Cerebellar nuclear complex (tissue), 1 donor: ENCODE measurements around the gene LMO4.

ENCODE experiments used
- DNase-seq, 2 experiments: peaks; one replicate each; lab custom pipeline; 2025; lab: John Stamatoyannopoulos, UW

The LMO4 gene

DNA sequence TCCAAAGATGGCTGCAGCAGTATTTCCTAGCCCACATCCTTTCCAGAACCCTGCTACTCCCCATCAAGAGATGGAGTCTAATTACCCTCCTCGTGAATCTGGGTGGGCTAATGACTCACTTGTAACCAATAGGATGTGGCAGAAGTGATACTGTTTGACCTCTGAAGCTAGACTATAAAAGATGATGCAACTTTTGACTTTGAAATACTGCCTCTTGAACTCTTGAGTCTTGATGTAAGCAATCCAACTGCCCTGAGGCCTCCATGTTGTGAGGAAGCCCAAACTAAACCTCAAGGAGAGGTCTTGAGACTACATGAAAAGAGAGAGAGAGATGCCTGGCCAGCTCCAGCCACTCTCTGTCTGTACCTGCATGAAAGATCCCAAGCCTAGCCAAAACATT lies 29.5 kb downstream of the LMO4 start:
- no peak for DNase-seq

DNA sequence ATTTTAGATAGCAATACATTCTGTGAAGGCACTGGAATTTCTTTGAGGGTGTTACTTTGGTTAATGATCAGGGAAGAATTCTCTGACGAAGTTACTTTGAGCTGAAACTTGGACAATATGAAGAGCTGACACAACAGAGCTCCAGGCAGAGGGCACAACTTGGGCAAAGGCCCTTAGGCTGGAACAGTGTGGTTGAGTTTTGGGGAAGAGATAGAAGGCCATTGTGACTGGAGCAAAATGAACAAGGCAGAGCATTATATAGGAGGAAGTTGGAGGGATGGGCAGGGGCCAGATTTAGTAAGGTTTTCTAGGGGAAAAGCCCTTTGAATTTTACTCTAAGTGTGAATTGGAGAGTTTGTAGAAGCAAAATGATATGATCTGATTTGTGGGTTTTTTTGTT lies 30.9 kb downstream of the LMO4 start:
- DNase-seq = no peak

DNA sequence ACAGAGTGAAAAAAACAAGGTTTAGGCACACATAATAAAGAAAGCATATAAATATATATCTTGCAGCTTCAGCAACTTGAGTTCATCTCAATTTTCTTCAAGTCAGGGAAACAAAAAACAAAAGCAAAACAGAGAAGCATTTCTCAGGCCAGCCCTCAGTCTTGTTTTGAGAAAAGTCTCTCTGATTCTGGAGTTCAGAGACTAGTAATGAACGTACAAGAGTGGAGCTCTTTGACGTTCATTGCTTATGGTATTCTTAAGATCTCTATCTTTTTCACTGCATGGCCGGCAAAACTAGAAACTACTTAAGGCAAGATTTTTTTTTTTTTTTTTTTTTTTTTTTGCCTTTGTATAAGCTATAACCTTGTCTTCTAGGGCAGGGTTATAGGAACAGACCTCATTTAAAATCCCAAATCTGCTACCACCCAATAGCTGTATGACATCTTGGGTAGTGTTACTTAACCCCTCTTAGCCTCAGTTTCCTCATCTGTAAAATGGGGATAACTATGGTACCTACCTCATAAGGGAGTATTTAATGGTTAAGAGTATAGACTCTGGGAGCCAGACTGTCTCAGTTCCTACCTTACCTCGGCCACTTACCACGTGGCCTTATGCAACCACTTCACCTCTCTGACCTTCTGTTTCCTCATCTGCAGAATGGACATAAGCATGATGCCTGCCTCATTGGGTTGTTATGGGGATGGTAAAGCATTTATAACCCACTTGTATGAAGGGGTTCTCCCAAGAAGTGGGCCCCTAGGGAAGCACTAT lies 33.6 kb downstream of the LMO4 start:
- no peak for DNase-seq

DNA sequence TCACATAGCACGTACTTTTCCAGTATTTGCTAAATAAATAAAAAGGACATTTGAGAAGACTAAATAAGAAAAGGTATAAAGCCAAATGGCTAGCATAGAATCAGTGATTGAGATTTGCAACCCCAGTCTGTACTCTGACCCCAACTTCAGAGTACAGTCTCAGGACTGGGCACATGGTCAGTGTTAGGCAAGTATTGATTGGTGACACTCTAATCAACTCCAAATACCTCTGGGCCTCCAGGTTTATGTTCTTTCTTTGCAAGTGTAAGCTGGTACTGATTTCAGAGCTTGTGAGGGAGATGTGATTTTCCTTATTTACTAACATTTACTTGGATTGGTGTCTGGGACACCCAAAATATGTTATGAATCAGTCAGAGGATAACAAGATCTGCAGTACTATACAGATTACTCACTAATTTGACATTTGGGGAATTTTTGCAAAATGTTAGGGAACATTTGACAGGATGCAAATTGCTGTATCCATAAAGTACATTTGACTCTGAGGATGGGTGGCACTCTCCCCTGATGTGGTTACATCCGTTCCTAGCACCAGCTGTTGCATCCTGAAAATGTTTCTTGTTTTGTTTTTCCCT lies 34.2 kb downstream of the LMO4 start:
- no peak for DNase-seq

DNA sequence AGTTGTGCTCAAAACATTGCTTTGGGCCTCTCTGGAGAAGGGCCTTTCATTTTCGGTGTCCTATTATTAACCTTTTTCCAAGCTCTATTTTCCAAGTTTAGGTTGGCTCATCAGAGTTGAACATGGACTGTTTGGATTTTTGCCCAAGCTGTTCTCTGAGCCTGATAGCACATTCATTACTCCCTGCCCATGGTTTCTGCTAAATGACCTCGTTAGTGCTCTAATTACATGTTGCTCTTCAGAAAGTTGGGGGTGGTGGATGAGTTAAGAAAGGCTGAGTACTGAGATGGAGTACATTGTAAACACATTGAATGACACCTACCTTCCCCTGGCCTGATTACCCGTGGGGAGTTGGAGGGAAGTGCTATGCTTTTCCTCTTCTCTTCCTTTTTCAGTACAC lies 38.9 kb downstream of the LMO4 start:
- no peak for DNase-seq

DNA sequence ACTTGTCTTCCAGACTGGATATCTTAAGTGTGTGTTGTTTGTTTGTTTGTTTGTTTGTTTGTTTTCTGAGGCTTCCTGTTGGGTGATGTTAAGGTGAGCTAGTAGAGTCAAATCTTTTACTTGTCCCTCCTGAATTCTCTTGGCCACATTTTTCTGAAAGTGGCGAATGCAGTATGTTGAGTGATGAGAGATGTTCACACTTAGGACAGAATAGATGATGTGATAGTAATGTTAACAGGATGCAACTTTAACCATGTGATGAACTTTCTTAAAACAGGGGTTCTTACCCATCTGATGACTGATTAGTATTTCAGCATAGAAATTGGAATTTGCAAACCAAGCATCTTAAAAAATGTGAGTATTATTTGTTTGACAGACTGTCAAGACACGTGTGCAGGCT lies 40.2 kb downstream of the LMO4 start:
- DNase-seq = no peak

DNA sequence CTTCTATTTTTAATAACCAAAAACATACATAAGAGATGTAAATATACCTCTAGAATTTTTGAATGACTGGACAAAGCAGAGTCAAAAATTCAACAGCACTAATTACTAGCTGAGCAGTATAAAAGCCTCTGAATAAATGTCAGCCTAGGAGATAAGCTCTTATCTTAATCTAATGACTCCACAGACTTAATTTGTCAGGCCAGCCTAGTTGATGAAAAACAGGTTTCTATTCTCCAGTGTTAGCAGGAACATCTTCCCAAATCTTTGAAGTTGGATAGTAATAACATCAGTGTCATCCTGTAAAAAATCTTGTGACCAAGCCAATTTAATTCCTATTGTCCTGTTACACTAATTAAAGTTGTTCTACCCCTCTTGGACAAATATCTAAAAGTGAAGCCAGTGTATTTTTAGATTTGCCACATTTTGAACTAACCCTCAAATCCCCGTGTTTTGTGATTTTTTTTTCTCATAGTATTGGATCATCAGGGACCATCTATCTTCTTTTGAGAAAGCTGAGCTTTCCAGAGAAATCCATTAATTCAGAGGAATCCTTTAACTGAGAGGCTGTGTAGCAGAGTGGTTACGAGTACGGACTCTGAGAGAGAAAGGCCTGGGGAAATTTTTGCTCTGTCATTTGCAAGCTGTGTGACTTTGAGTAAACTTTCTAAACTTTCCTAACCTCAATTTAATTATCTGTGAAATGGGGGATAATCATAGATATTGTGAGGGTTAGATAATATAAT lies 41.2 kb downstream of the LMO4 start:
- no peak for DNase-seq

DNA sequence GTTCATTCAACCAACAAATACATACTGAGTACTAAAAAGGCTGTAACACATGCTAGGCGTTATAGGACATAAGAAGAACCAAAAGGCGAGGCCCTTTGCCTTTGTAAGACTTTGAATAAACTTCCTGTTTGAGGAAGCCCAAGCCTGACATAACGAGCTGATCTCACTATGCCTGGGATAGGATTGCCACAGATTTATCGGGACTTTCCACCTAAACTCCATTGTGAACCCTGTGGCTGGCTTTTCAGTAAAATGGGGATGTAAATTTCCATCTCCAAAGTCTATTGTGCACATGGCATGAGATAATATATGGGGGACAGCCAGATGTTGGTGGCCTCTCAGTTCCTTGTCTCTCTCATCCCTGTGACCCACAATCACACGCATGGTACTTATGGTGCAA lies 41.9 kb downstream of the LMO4 start:
- no peak for DNase-seq

DNA sequence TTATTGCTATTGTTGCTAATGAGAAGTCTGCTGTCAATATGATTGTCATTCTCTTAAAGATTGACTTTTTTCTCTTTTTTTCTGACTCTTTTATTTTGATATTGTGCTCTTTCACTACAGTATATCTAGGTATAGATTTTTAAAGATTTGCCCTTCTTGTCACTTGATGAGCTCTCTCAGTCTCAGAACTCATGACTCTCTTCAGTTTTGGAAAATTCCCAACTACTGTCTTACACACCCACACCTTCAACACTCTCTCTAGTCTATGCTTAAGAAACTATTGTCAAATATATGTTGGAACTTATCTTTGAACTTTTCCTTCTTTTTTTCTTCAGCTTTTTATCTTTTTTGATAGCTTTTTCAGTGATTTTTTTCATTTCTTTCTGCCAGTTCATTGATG lies 50.6 kb downstream of the LMO4 start:
- no peak for DNase-seq

DNA sequence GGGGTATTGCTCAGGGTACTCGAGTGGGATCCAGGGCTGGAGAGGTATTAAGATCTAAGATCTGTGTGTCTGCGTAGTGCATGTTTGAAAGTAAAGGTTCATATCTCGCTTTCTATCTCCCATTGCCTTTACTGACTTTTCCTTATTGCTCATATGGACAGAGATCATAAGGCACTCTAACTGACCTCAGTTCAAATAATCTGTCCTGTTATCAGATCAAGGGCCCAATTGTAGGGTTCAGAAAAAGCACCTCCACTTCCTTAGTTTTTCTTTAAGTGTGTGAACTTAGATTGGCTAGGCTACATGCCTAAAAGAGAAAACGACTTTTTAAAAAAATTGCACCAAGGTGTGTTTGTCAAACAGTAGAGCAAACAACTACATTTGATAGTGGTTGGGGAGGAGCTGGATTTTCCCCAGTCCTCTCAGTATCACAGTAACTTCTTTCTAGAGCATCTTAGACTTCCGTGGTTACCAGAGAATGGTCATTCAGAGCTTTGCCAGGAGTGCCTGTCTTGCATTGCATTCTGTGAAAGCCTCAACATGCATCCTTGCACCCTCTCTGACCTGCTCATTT lies 57.6 kb downstream of the LMO4 start:
- DNase-seq = no peak

DNA sequence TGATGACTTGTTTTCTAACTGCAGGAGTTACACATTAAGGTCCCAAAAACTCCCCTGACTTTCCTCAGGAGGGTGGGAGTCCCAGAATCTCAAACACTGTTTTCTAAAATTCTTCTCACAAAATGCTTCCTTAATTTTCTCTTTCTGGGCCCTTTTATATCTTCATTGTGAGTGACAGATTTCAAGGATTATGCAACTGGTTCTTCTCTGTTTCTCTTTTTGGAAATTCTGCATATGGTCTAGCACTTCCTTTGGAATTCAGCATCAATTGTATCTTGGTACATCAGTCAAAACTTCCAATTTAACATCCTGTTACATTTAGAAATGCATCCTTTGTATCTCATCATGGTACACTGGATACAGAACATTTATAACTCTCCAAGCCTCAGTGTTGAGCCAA lies 59.7 kb downstream of the LMO4 start:
- DNase-seq = no peak

DNA sequence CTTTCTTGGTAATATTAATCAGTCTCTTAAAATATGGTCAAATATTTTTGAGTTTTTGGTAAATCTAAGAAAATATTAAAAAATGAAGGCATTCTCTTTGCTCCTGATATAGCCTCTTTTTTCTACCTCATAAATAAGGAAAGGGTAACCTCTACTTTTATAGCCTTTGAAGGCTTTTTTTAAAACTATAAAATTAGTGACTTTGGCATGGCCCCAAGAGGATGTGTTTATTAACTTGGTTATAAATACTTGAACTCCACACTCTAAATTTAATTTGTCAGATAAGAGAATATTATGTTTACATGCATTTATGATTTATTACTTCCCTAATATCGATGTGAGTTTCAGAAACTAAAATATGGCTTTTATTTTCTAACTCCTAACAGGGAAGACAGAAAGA lies 60.3 kb downstream of the LMO4 start:
- DNase-seq = no peak

DNA sequence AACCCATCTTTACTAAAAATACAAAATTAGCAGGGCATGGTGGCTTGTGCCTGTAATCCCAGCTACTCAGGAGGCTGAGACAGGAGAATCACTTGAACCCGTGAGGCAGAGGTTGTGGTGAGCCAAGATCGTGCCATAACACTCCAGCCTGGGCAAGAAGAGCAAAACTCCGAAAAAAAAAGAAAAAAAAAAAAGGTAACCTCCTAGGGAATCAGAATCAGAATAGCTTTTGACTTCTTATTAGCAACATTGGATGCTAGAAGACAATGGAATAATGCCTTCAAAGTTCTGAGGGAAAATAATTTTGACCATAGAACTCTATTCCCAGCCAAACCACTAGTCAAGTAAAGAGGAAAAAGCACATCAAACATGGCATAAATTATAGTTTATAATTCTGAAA lies 60.9 kb downstream of the LMO4 start:
- no peak for DNase-seq

DNA sequence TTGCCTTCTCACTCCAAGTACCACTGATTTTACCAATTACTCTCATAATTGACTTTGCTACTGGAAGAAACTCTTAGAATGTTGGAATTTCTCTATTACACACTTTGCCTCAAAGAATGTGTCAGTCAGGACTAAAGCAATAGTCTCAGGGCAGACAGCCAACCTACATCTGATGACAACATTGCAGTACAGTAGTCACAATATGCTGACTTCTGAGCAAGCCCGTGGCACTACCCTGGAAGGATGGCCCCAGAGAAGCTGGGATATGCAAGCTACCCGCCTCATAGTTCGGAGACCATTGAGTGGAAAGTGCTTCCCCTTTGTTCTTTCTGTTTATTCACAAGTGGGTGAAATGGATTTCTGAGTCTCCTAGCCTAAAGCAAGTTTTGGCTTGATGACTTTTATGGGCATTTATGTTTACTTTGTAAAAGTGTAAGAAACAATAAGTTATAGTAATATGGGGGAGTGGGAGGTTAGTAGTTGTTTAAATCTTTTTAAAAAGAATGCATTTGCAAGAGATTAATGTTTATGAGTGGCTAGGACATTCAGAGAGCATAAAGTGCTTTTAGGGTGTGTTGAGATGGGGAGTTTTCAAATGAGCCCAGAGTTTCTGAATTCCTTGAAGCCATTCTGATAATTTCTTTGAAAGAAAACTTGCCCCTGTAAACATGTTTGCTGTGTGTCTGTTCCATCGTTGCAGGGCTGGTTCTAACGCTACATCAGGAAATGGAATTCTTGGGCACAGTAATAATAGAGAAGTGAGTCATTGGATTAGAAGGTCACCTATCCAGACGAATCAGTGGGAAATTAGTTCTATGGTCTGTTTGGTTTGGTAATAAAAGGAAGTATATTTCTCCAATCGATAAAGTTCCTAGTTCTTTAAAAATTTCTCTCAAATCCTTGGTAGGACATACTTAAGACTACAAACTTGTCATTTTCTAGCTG lies 63.8 kb downstream of the LMO4 start:
- no peak for DNase-seq

DNA sequence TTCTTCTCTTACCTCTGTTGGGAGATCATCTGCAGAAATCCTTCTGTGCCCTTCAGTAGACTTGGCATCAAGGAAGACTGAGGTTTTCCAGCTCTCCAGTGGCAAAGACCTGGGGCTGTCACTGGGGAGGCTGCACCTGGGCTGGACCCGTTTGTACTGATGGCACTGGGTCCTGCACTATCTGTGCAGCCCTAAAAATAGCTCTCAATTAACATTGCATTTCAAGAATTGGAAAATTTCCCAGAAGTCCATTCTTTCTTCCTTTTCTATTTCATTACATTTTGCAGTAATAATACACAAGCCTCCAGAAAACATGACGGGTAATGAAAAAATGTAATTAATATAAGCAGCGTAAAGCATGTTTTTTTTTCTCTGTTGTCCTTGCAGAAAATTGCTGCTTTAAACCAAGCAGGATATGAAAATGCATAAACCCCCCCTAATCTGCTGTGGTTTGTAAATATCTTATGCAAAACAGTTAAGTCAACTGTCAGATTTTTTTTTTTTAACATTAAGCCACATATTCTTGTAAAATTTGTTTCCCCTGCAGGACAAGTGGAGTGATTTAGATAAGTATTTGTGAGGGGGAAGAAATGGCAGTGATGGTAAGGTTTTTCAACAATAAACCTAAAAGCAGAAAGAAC lies 64.9 kb downstream of the LMO4 start:
- no peak for DNase-seq

DNA sequence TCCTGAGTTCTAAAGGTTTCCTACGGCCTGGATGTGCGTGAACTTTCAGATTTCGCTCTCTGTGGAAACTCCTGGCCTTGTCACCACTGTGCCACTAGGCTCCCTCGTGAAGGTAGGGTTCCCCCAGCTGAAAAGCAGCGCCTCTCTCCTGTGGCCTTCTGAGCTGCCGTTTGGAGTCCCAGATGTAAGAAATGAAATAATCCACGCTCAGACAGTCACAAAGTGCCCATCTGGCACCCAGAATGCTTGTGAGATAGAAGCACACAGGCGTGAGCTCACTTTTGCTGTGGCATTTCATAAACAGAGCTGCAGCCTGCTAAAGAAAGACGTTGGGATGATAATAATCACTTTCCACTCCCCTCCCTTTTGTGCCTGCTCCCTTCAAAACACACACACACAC lies 65.8 kb downstream of the LMO4 start:
- no peak for DNase-seq

DNA sequence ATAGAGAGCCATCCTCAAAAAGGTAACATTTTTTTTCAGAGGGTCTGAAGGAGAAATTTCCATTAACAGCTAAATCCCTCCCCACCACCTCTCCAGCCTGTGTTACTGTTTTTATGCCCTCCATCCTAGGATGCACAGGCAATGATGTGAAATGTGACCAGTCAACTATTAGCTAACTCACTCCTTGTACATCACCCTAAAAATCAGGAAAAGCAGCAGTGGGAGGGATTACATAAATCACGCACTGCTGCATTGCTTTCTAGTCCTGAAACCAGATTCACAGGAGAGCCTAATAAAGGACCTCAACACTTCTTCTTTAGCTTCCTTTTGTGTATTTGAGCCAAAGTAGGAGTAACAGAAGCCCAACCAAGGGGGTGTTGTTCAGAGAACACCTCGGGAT lies 66.3 kb downstream of the LMO4 start:
- no peak for DNase-seq
